ENCODE data around the gene ARHGAP42.

GRCh38 chr11:100980156-100980555 is 293.1 kb downstream of the ARHGAP42 start:
- no peak for TF ChIP-seq POLR2A (IDR thresholded peaks at IDR 0.05)
- TF ChIP-seq, protein P1, sequence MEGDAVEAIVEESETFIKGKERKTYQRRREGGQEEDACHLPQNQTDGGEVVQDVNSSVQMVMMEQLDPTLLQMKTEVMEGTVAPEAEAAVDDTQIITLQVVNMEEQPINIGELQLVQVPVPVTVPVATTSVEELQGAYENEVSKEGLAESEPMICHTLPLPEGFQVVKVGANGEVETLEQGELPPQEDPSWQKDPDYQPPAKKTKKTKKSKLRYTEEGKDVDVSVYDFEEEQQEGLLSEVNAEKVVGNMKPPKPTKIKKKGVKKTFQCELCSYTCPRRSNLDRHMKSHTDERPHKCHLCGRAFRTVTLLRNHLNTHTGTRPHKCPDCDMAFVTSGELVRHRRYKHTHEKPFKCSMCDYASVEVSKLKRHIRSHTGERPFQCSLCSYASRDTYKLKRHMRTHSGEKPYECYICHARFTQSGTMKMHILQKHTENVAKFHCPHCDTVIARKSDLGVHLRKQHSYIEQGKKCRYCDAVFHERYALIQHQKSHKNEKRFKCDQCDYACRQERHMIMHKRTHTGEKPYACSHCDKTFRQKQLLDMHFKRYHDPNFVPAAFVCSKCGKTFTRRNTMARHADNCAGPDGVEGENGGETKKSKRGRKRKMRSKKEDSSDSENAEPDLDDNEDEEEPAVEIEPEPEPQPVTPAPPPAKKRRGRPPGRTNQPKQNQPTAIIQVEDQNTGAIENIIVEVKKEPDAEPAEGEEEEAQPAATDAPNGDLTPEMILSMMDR (IDR thresholded peaks at IDR 0.05): peak in 11 of 12 donors; percentile 18 to 67 (median 49)
